Transverse colon (tissue), 3 donors: ENCODE data around the gene LYRM4.

ENCODE experiments used
- EP300 ChIP-seq: sonication (generic); formaldehyde crosslinking; IDR thresholded peaks from one replicate; pipeline ENCODE4 v1.6.1; 2017; ENCODE audit warnings: antibody characterized with exemption, low read depth
- POLR2A ChIP-seq: fragments of 450-650 bp; IDR thresholded peaks from one replicate; pipeline ENCODE4 v1.6.1; 2016; ENCODE audit warnings: antibody characterized with exemption, mild to moderate bottlenecking, moderate library complexity
- TF ChIP-seq, protein P1 (sequence below), 5 experiments: fragments of 200-600 bp in 3 of 5; fragments of 450-650 bp in 2 of 5; sonication (generic) in 3 of 5; IDR thresholded peaks; 1 replicate in 2 of 5; 2 replicates in 3 of 5; pipeline ENCODE4 v1.5.1; 2016 to 2017; ENCODE audit warnings: antibody characterized with exemption in 5 of 5, inconsistent platforms in 3 of 5, mild to moderate bottlenecking in 2 of 5, moderate library complexity in 1 of 5

DNA sequence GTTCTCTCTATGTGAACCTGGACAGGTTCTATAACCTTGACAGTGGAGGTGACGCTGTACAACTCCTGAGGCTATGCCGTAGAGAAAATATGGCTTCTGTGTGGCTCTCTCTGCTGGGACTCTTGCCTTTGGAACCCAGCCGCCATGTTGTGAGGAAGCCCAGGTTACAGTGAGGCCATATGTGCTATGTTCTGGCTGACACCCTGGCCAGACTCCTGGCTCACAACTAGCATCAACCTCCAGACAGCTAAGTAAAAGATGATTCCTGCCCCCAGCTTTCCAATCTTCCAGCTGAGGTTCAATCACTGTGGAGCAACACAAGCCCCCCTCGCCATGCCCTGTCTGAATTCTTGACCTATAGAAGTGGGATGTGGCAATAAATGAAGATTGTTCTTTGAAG is 118.6 kb downstream of the LYRM4 start:
- TF ChIP-seq, protein P1, sequence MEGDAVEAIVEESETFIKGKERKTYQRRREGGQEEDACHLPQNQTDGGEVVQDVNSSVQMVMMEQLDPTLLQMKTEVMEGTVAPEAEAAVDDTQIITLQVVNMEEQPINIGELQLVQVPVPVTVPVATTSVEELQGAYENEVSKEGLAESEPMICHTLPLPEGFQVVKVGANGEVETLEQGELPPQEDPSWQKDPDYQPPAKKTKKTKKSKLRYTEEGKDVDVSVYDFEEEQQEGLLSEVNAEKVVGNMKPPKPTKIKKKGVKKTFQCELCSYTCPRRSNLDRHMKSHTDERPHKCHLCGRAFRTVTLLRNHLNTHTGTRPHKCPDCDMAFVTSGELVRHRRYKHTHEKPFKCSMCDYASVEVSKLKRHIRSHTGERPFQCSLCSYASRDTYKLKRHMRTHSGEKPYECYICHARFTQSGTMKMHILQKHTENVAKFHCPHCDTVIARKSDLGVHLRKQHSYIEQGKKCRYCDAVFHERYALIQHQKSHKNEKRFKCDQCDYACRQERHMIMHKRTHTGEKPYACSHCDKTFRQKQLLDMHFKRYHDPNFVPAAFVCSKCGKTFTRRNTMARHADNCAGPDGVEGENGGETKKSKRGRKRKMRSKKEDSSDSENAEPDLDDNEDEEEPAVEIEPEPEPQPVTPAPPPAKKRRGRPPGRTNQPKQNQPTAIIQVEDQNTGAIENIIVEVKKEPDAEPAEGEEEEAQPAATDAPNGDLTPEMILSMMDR (IDR thresholded peaks at IDR 0.05): no peak
- TF ChIP-seq EP300: no peak
- TF ChIP-seq POLR2A: no peak
